Central memory CD8-positive, alpha-beta T cell (primary cell): ENCODE measurements around the gene CEP76.
"Not testable (repeated sequence)": the region's sequence is repeated elsewhere in the genome, so short reads cannot be mapped to it uniquely, and the experiment has no call there.

Experiments
- ATAC-seq: fragments of 150-1000 bp; cut with Tn5 transposase; replicated peaks from 2 replicates; pipeline ENCODE4 v1.10.0; 2022; ENCODE audit warnings: mild to moderate bottlenecking, moderate FRiP score, moderate number of reproducible peaks; ENCODE audit not compliant: poor library complexity, severe bottlenecking; ENCODE audit errors: extremely low read depth
- DNase-seq, 2 donors: peaks; one replicate each; pipeline ENCODE4 v3.0.0; 2021; ENCODE audit warnings: low spot score in 2 of 2
- H3K27ac Mint-ChIP-seq: one replicate; pipeline ENCODE4 v1.8.0; 2022; ENCODE audit warnings: low read depth, mild to moderate bottlenecking, moderate library complexity, mixed read lengths
- H3K27me3 Mint-ChIP-seq: one replicate; pipeline ENCODE4 v1.8.0; 2022; ENCODE audit warnings: mixed read lengths
- H3K36me3 Mint-ChIP-seq: one replicate; pipeline ENCODE4 v1.8.0; 2022; ENCODE audit warnings: mild to moderate bottlenecking, moderate library complexity, mixed read lengths; ENCODE audit not compliant: insufficient read depth
- H3K4me1 Mint-ChIP-seq: one replicate; pipeline ENCODE4 v1.8.0; 2022; ENCODE audit warnings: mixed read lengths
- H3K4me3 Mint-ChIP-seq: one replicate; pipeline ENCODE4 v1.8.0; 2022; ENCODE audit warnings: mild to moderate bottlenecking, moderate library complexity, mixed read lengths
- H3K9me3 Mint-ChIP-seq: one replicate; pipeline ENCODE4 v1.8.0; 2022; ENCODE audit warnings: mixed read lengths

CEP76 gene

GRCh38 chr18:12630136-12630535, 72.4 kb downstream of the CEP76 start:
- DNase-seq: no peak
- Mint-ChIP-seq H3K27me3 (no peaks in the 10 kb centered on the region), H3K9me3 (no peaks in the 10 kb centered on the region), H3K4me1 (no peaks in the 10 kb centered on the region), H3K4me3 (no peak overlapping the region), H3K27ac (no peak overlapping the region), H3K36me3 (no peaks in the 10 kb centered on the region)
- no peak for ATAC-seq

GRCh38 chr18:12628706-12629702, 73.5 kb downstream of the CEP76 start:
- no peak for DNase-seq
- Mint-ChIP-seq H3K27ac (no peak overlapping the region), H3K27me3 (no peaks in the 10 kb centered on the region), H3K4me1 (no peaks in the 10 kb centered on the region), H3K4me3 (no peak overlapping the region), H3K36me3 (no peaks in the 10 kb centered on the region), H3K9me3 (no peaks in the 10 kb centered on the region)
- ATAC-seq: no peak

- DNase-seq, H3K9me3 Mint-ChIP-seq, H3K27ac Mint-ChIP-seq, ATAC-seq, H3K4me1 Mint-ChIP-seq, H3K27me3 Mint-ChIP-seq, H3K36me3 Mint-ChIP-seq, H3K4me3 Mint-ChIP-seq: not testable (repeated sequence)
Measured at GRCh38 chr18:12627199-12627598, 75.3 kb downstream of the CEP76 start.

- no peak overlapping the region for H3K27ac Mint-ChIP-seq
- H3K4me1 Mint-ChIP-seq: no peaks in the 10 kb centered on the region
- ATAC-seq: no peak
- no peaks in the 10 kb centered on the region for H3K9me3 Mint-ChIP-seq
- H3K36me3 Mint-ChIP-seq: peaks cover 2% of the 10 kb centered on the region
- H3K4me3 Mint-ChIP-seq: no peak overlapping the region
- no peak for DNase-seq
- H3K27me3 Mint-ChIP-seq: peaks cover 10% of the 10 kb centered on the region
Measured at GRCh38 chr18:12625241-12625640, 77.3 kb downstream of the CEP76 start.
